KMS-11 (cell line): ENCODE results near the gene PLEKHM3.

Experiments
- H2AFZ ChIP-seq: fragments of 200-600 bp; sonication (generic); 2 replicates; pipeline ENCODE4 v1.6.1; 2016; ENCODE audit warnings: antibody characterized with exemption, mixed run types, low read depth
- H3K27ac ChIP-seq: fragments of 200-600 bp; sonication (generic); 2 replicates; pipeline ENCODE4 v1.6.1; 2016; ENCODE audit warnings: mild to moderate bottlenecking, mixed run types
- H3K27me3 ChIP-seq: fragments of 200-600 bp; sonication (generic); 2 replicates; pipeline ENCODE4 v1.6.1; 2017; ENCODE audit warnings: mild to moderate bottlenecking, low read depth, mixed run types, moderate library complexity; ENCODE audit not compliant: insufficient read depth
- H3K36me3 ChIP-seq: fragments of 200-600 bp; sonication (generic); 2 replicates; pipeline ENCODE4 v1.6.1; 2017; ENCODE audit warnings: mild to moderate bottlenecking, mixed run types; ENCODE audit not compliant: insufficient read depth
- H3K4me1 ChIP-seq: fragments of 200-600 bp; sonication (generic); 2 replicates; pipeline ENCODE4 v1.6.1; 2016; ENCODE audit warnings: mild to moderate bottlenecking, low read depth, mixed run types; ENCODE audit not compliant: poor library complexity, severe bottlenecking
- H3K4me2 ChIP-seq: fragments of 200-600 bp; sonication (generic); 2 replicates; pipeline ENCODE4 v1.7.0; 2016; ENCODE audit warnings: mild to moderate bottlenecking, mixed run types
- H3K4me3 ChIP-seq: fragments of 200-600 bp; sonication (generic); IDR thresholded peaks from 2 replicates; pipeline ENCODE4 v1.6.1; 2017; ENCODE audit warnings: low read depth, low read length, mixed read lengths; ENCODE audit not compliant: insufficient read depth
- H3K79me2 ChIP-seq: fragments of 200-600 bp; sonication (generic); 2 replicates; pipeline ENCODE4 v1.6.1; 2016; ENCODE audit warnings: low read depth, mixed run types; ENCODE audit not compliant: insufficient read depth
- H3K9ac ChIP-seq: fragments of 200-600 bp; sonication (generic); 2 replicates; pipeline ENCODE4 v1.6.1; 2016; ENCODE audit warnings: mild to moderate bottlenecking, mixed run types
- H4K20me1 ChIP-seq: fragments of 200-600 bp; sonication (generic); 2 replicates; pipeline ENCODE4 v1.6.1; 2016; ENCODE audit warnings: mild to moderate bottlenecking, mixed run types; ENCODE audit not compliant: insufficient read depth
- CTCF ChIP-seq: fragments of 200-600 bp; sonication (generic); conservative IDR thresholded peaks from 2 replicates; pipeline ENCODE4 v1.6.1; 2017; ENCODE audit warnings: low read depth, mild to moderate bottlenecking, antibody characterized with exemption, low read length, moderate library complexity, mixed read lengths

The PLEKHM3 gene

GRCh38 chr2:208036357-208036756 is 11.0 kb upstream of the PLEKHM3 start:
- Histone ChIP-seq H3K36me3 (no peaks in the 10 kb centered on the region), H3K4me1 (peaks cover 4% of the 10 kb centered on the region), H3K4me3 (no peak overlapping the region), H3K27ac (no peak overlapping the region), H4K20me1 (no peaks in the 10 kb centered on the region), H2AFZ (no peak overlapping the region), H3K4me2 (no peak overlapping the region), H3K27me3 (no peaks in the 10 kb centered on the region), H3K79me2 (no peaks in the 10 kb centered on the region), H3K9ac (no peak overlapping the region)
- TF ChIP-seq CTCF, result no peak

- Histone ChIP-seq H3K4me2 (no peak overlapping the region), H3K4me3 (no peak overlapping the region), H3K4me1 (peaks cover 4% of the 10 kb centered on the region), H2AFZ (no peak overlapping the region), H3K9ac (no peak overlapping the region), H4K20me1 (no peaks in the 10 kb centered on the region), H3K27me3 (no peaks in the 10 kb centered on the region), H3K36me3 (no peaks in the 10 kb centered on the region), H3K79me2 (no peaks in the 10 kb centered on the region), H3K27ac (no peak overlapping the region)
- TF ChIP-seq CTCF, result no peak
Measured at GRCh38 chr2:208034503-208035140, 9.3 kb upstream of the PLEKHM3 start.

GRCh38 chr2:208033701-208034502 is 8.6 kb upstream of the PLEKHM3 start:
- H3K4me1 ChIP-seq, result peaks cover 4% of the 10 kb centered on the region
- H3K27ac ChIP-seq, result no peak overlapping the region
- no peaks in the 10 kb centered on the region for H4K20me1 ChIP-seq
- no peak overlapping the region for H3K4me2 ChIP-seq
- H3K79me2 ChIP-seq, result no peaks in the 10 kb centered on the region
- no peaks in the 10 kb centered on the region for H3K36me3 ChIP-seq
- no peak overlapping the region for H2AFZ ChIP-seq
- H3K9ac ChIP-seq, result no peak overlapping the region
- no peaks in the 10 kb centered on the region for H3K27me3 ChIP-seq
- TF ChIP-seq CTCF, result peak; percentile 34; the same call in 1 of the 2 replicates
- no peak overlapping the region for H3K4me3 ChIP-seq

GRCh38 chr2:208031608-208032019 is 6.3 kb upstream of the PLEKHM3 start:
- no peaks in the 10 kb centered on the region for H3K36me3 ChIP-seq
- TF ChIP-seq CTCF, result no peak
- H3K27ac ChIP-seq, result no peak overlapping the region
- no peaks in the 10 kb centered on the region for H3K27me3 ChIP-seq
- no peak overlapping the region for H2AFZ ChIP-seq
- no peak overlapping the region for H3K9ac ChIP-seq
- no peaks in the 10 kb centered on the region for H4K20me1 ChIP-seq
- peaks cover 4% of the 10 kb centered on the region for H3K4me1 ChIP-seq
- no peaks in the 10 kb centered on the region for H3K79me2 ChIP-seq
- H3K4me2 ChIP-seq, result no peak overlapping the region
- H3K4me3 ChIP-seq, result no peak overlapping the region
